Endothelial cell of umbilical vein (primary cell): ENCODE results near the gene NDUFA8.

ENCODE experiments used
- CTCF ChIP-seq, 2 donors: IDR thresholded peaks; 1 replicate in 1 of 2; 2 replicates in 1 of 2; pipeline ENCODE4 v1.5.1; 2011; ENCODE audit warnings: low read length in 2 of 2, mild to moderate bottlenecking in 2 of 2, moderate library complexity in 2 of 2, control low read depth in 1 of 2, inconsistent platforms in 1 of 2, low read depth in 1 of 2; ENCODE audit not compliant: insufficient read depth in 1 of 2; ENCODE audit errors: extremely low read depth in 1 of 2
- EZH2 ChIP-seq: IDR thresholded peaks from 2 replicates; pipeline ENCODE4 v1.6.1; 2012; ENCODE audit warnings: borderline replicate concordance, low read depth, mild to moderate bottlenecking, moderate library complexity, low read length, inconsistent platforms; ENCODE audit not compliant: severe bottlenecking
- FOS ChIP-seq: IDR thresholded peaks from 2 replicates; pipeline ENCODE4 v1.6.1; 2011; ENCODE audit warnings: mild to moderate bottlenecking, low read length, moderate library complexity, borderline replicate concordance; ENCODE audit not compliant: insufficient read depth
- GATA2 ChIP-seq: IDR thresholded peaks from 2 replicates; pipeline ENCODE4 v1.7.0; 2011; ENCODE audit warnings: low read depth, mild to moderate bottlenecking, moderate library complexity, mixed read lengths, low read length; ENCODE audit not compliant: insufficient read length, insufficient read depth
- POLR2A ChIP-seq: IDR thresholded peaks from 2 replicates; pipeline ENCODE4 v1.6.1; 2012; ENCODE audit warnings: low read depth, mild to moderate bottlenecking, control low read depth, low read length

DNA sequence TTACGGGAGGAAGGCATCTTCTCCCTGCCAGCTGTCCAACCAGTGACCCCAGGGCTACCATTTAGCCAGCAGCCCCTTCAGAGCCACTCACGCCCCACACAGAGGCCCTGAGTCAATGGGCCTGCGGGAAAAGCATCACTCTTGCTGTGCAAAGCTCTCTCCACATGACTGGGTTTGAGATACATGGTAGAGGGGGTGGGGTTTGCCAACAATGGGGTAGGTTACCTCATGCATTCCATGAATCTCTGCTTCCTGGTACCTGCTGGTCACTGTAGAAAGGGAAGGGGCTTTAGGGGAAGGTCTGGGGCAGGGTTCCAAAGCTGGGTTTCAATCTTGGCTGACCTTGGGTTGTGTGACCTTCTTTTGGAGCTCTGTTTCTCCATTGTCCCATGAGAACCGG lies 43.5 kb downstream of the NDUFA8 start:
- no peak for TF ChIP-seq POLR2A
- no peak for TF ChIP-seq CTCF (IDR thresholded peaks at IDR 0.05; ENCODE audit: extremely low read depth in 1 of 2, insufficient read depth in 1 of 2, low read depth in 1 of 2, low read length in 2 of 2)
- no peak for TF ChIP-seq GATA2
- no peak for TF ChIP-seq EZH2
- no peak for TF ChIP-seq FOS
